Activated CD8-positive, alpha-beta memory T cell treated with anti-CD3 and anti-CD28 coated beads for 24 hours (primary cell): ENCODE measurements around the gene XRCC1.
"Not testable (repeated sequence)": the region's sequence is repeated elsewhere in the genome, so short reads cannot be mapped to it uniquely, and the experiment has no call there.

Experiments used
- DNase-seq: peaks from one replicate; pipeline ENCODE4 v3.0.0-alpha.2; 2020

The XRCC1 gene

GRCh38 chr19:43541920-43542650, 33.2 kb downstream of the XRCC1 start:
- no peak for DNase-seq

DNA sequence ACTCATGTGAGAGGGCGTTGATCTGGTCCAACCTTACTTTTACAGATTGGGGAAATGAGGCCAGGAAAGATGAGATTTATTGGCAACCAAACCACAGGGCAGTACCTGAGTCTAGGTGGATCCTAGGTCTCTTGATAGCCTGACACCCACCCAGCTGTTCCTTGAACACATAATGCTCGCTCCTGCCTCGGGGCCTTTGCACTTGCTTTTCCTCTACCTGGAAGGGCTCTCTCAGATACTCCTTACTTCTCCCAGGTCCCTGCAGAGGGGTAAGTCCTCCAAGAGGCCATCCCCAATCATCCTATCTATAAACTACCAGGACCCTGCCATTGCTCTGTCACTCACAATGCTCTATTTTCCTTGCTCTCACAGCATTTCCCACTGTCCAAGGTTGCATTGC, 34.9 kb downstream of the XRCC1 start:
- DNase-seq = no peak

GRCh38 chr19:43538922-43539321, 36.4 kb downstream of the XRCC1 start:
- no peak for DNase-seq

GRCh38 chr19:43534816-43535761, 40.2 kb downstream of the XRCC1 start:
- peak; percentile 73 for DNase-seq

DNA sequence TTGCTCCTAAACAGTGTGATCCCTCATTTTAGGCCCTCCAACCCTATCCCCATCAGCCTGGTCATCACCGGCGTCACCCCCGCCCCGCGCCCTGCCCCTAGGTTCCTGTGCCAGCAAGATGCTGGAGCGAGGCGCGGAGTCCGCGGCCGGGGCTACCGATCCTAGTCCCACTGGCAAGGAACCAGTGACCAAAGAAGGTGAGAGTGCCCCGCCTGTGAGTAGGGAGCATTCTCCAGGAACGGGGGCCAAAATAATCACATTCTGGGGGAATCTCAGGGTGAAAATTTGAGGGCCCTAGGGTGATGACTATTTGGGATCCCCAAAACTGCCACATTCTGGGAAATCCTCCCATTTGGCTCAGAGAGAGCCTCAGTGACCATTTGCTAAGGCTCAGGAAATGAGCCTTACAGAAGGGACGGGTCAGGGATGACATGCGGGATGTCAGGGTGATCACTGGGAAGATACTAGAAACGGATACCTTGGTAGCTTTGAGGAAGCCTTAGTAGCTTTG, 41.0 kb downstream of the XRCC1 start:
- DNase-seq = no peak

GRCh38 chr19:43533546-43534304, 41.6 kb downstream of the XRCC1 start:
- DNase-seq = peak; percentile 96

GRCh38 chr19:43532962-43533545, 42.3 kb downstream of the XRCC1 start, which contains the start of gene ZNF575:
Gene ZNF575 (plus strand): TSS chr19:43533188. CDS start chr19:43534423, 1,235 bp downstream.
- DNase-seq = peak; percentile 93

- no peak for DNase-seq
Observed at GRCh38 chr19:43532571-43532961, 42.8 kb downstream of the XRCC1 start.

- no peak for DNase-seq
Observed at GRCh38 chr19:43527860-43528622, 47.3 kb downstream of the XRCC1 start.

GRCh38 chr19:43526884-43527859, 48.2 kb downstream of the XRCC1 start, which contains the start of gene ETHE1:
Gene ETHE1 (minus strand): TSS chr19:43527201. CDS start chr19:43527177, 24 bp downstream.
- DNase-seq = peak; percentile 91

DNA sequence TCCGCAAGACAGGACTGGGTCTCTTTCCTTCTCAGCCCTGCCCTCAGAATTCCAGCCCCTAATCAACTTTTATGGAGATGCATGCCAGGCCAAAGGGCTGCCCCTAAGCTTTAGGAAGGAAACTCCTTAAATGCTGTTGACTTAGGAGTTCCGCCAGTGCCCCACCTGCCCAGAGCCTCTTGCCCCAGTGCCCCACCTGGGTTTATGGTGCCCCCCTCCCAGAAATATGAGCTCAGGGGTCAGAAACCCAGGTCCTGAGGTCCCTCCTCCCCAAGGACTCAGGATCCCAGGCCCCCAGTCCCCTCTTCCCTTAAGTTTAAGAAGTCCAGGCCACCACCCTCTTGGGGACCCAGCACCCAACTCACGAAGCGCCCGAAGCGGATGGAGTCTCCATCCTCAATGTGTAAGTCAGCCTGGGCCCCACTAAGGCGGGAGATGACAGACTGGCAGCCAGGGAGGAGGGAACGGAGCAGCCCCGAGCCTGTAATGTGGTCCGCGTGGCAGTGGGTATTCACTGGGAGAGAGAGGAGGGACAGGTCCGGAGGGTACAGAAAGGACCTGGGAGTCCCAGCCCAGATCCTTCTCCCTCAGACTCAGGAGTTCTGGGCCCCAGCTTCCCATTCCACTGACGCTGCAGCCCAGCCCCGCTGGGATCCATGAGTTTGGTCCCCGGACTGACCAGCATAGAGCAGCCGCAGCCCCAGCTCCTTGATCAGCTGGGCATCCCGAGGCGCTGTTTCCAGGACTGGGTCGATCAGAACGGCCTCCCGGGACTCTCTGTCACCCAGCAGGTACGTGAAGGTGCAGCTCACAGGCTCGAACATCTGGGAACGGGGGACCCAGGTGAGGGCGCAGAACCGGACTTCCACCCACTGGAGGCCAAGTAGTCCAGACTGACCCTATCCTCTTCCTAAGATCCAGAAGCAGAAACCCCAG, 49.2 kb downstream of the XRCC1 start:
- peak; percentile 70 for DNase-seq

DNA sequence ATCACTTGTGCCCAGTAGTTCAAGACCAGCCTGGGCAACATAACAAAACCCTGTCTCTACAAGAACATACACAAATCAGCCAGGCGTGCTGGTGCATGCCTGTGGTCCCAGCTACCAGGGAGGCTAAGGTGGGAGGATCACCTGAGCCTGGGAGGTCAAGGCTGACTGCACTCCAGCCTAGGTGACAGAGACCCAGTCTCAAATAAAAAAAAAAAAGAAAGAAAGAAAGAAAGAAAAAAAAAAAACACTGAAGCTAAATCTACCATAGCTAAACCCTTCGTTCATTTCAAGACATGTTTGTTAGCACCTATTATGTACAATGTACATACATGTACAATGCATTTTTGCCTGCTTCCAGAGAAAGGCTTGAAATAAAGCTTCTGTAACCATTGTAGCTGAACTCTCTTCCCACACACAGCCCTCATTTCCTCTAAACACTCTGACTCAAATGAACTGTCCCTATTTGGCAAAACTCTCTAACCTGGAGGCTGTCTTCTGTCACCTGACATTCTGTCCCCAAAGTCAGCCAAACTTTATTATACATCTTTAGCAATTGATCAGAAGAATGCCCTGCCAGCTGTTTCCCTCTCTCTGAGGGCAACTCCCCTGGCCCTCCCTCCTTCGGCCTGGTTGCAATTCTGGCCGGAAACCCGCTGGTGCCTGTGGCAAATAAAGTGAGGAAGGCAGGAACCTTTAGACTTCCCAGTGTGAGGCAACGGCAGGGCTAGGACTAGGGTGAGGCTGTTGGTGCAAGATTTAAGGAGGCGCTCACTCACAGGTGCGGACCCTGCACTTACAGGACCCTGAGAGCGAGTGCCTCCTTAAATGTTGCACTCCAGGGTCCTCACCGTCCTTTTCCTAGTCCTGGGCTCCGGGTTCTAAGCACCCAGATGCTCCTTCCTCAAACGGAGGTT, 50.1 kb downstream of the XRCC1 start:
- DNase-seq = peak; percentile 80

DNA sequence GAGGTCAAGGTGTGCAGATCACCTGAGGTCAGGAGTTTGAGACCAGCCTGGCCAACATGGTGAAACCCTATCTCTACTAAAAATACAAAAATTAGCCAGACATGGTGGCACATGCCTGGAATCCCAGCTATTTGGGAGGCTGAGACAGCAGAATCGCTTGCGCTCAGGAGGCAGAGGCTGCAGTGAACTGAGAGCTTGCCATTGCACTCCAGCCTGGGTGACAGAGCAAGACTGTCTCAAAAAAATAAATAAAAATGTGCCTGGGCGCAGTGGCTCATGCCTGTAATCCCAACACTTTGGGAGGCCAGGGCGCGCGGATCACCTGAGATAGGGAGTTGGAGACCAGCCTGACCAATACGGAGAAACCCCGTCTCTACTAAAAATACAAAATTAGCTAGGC, 51.6 kb downstream of the XRCC1 start:
- not testable (repeated sequence) for DNase-seq

DNA sequence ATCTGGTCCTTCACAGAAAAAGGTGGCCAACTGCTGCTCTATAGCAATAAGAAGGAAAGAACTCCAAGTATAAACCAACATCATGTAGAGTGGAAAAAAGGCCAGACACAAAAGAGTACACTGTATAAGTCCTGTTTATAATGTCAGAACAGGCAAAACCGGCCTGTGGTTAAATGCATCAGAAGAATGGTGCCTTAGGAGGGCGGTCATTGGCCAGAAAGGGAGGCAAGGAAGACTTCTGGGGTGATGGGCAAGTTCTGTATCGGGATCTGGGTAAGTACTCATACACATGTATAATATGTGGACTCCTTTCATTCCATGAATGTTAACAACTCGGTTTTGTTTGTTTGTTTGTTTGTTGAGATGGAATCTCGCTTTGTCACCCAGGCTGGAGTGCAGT, 52.4 kb downstream of the XRCC1 start:
- no peak for DNase-seq

DNA sequence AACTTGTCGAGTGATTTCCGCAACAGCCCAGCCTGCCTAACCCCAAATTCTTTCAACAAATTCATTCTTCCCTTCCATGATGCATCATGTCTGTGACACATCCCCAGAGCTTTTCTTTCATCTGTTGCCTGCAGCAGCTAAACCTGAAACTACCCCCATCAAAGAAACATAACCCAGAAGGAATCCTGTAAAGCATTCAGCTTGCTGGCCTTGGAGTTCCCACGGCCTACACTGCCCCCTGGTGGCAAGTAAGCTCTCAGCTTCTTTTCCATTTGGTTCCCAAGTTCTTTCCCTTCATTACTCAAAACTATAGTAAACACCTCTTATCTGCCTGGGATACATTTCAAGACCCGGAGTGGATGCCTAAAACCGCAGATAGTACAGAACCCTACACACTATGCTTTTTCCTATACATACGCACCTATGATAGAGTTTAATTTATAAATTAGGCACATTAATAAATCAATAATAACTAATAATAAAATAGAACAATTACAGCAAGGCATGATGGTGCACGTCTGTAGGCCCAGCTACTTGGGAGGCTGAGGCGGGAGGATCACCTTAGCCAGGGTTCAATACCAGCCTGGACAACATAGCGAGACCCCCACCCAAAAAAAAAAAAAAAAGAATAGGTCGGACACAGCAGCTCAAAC, 55.8 kb downstream of the XRCC1 start:
- DNase-seq = peak; percentile 88

DNA sequence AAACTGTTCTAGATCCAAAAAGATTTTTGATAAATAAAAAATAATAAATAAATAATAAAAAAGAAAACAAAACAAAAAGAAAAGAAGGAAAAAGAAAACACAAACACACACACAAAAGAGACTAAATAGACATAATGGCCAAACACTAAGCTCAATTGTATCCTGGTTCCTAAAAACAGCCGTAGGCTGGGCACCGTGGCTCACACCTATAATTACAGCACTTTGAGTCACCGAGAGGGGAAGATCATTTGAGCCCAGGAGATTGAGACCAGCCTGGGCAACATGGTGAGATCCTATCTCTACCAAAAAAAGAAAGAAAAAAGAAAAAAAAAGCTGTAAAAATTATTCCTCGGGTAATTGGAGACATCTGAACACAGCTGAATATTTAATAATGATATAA, 57.3 kb downstream of the XRCC1 start:
- DNase-seq = no peak

DNA sequence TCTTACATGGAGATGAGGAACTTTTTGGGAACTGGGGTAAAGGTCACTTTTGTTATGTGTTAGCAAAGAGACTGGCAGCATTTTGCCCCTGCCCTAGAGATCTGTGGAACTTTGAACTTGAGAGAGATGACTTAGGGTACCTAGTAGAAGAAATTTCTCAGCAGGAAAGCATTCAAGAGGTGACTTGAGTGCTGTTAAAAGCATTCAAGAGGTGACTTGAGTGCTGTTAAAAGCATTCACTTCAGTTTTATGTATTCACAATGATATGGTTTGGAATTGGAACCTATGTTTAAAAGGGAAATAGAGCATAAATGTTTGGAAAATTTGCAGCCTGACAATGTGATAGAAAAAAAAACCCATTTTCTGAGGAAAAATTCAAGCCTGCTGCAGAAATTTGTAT, 62.9 kb downstream of the XRCC1 start:
- not testable (repeated sequence) for DNase-seq
